AG08396 (cell line): Measurements from ENCODE around the gene TMEM52.

ENCODE experiments used
- DNase-seq: peaks from one replicate; pipeline ENCODE4 v3.0.0; 2012; ENCODE audit warnings: low spot score, mixed read lengths

TMEM52 gene

DNA sequence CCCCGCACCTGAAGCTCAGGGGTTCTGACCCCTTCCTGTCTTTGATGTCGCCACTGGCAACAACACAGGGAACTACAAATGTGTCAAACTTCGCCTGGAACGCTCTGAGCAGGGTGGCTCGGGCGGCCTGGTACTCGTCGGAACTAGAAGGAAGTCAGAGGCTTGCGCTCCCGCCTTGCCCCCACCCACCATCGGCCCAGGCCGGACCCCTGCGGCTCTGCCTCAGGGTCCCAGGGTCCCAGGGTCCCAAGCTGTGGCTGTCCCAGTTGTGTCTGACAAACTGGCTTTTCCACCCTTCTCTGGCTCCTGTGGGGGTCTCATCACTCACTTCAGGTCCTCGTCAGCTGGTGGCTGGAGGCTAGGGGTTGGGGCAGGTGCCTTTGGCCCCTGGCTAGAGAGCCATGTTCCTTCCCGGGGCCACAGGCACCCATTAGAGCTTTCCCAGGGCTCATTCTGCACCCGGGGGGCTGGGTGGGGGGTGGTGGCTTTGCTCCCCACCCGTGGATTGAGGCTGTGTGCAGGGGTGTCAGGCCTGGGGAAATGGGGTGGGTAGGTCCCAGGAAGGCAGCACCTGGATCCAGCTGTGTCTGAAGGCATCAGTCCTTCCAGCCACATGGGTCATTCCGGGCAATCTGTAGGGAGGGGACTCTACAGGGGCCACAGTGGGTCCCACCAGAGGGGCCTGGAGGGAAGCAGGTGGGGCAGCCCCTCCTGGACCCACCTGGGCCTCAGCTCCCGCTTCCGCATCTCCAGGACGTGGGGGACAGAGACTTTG, 8.0 kb upstream of the TMEM52 start:
- no peak for DNase-seq

DNA sequence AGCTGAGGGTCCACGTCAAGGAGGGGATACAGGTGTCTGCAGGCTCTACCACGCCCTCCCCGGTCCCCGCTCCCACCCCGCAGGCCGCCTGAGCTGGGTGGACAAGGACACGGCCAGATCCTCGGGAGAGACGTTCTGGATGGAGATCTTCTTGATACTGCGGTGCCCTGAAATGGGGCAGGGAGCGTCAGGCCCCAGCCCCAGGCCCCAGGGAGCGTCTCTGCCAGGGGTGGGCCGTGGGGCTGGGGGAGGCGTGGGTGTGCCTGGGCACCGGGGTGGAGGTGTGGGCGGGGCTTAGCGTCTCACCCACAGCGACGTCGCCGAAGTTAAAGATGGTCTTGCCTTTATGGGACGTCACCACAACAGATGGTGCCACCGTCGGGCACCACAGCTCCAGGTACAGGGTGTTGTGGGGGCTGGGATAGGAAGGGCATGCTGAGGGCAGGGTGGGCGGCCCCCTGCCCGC, 7.3 kb upstream of the TMEM52 start:
- DNase-seq, result no peak

DNA sequence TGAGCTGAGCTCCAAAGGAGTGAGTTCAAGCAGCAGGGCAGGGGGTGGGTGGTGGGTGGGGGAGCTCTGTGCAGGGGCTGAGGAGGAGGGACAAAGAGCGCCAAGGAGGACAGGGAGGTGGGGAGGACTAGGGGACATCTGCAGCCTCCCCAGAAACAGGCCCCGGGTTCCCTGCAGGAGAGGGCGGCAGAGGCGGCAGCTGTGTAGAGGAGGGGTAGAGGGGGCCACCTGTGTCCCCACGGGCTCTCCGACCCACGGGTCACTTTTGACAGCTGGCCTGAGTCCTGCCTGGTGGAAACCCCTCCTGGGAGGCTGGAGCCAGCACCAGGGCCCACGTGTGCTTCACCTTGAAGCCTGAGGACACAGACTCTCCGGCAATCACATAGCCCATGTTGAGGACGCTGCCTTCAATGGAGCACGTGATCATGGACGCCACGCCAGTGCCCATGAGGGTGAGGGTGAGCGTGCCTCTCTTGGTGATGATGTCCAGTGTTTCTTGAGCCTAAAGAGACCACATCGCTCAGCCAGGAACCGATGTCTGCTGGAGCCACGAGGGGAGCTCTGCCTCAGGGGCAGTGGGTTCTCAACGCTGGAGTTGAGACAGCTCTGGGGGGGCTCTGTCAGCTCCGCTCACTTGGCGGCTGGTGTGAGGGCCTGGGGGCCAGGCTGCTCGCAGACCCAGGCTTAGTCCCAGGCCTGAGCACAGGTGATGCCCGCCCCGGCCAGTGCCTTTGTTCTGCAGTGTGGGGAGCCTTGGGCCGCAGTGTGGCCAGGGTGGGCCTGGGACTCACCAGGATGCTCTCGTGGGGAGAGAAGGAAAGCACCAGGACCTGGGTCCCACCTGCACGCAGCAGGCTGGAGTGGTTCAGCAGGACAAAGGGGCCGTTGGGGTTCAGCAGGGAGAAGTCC, 6.6 kb upstream of the TMEM52 start:
- no peak for DNase-seq

DNA sequence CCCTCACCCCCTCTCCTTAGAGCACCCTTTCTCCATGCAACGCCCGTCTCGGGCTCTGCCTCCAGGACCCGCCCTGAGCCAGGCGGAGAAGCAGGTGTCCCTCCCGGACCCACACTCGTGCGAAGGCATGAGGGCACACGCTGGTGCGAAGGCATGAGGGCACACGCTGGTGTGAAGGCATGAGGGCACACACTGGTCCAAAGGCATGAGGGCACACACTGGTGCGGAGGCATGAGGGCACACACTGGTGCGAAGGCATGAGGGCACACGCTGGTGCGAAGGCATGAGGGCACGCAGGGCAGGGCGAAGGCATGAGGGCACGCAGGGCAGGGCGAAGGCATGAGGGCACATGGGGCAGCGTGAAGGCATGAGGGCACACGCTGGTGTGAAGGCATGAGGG, 5.8 kb upstream of the TMEM52 start:
- no peak for DNase-seq

DNA sequence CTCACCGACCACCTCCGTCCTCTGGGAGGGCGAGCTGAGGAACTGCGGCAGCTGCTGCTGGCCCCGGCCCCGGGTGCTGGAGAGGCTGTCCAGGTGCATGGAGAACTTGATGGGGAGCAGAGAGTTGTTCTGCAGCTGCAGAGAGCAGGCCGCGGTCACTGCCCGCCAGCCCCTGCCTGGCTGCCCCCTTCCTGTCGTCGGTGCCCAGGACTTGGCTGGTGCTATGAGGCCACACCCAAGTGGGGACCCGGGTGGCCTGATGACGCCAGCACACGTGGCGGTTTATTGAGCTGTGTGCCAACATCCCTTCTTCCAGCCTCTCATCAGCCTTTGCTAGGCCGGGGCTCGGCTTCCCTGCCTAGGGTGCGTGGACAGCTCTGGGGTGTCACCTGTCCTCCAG, 5.3 kb upstream of the TMEM52 start:
- DNase-seq, result no peak

DNA sequence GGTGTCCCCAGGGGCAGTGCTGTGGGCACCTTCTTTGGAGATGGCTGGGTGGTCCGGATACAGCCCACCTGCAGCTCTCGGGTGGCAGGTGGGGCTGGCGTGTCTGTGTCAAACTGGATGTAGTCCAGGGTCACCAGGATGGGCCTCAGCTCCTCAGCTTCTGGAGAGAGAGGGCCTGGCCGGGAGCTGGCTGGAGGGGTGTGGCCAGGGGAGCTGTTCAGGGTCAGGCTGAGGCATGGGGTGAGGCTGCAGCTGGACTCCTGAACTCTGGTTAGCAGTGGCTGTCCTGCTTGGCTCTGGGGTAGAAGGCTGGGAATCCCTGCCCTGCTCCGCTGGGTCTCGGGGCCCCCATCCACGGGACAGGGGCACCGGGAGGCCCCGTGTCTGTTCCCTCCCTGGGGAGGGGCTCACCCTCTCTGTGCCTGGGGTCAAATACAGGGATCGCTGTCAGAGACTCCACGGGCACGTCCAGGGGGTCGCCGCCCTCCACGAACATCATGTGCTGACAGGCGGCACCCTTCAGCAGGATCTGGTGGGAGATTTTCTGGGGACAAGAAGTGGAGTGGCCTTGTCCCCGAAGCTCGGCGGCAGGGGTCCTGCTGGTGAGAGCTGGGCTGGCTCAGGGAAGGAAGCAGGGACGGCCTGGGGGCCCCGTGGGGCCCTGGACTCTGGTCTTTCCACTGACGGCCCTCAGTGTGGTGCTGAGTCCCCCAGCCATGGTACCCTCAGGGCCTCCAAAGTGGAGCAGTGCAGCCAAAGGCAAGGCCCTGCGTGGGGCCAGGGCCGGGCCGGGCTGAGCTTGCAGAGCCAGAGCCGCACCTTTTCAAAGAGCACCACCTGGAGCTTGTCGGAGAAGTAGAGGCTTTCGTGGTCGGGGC, 4.1 kb upstream of the TMEM52 start:
- no peak for DNase-seq

DNA sequence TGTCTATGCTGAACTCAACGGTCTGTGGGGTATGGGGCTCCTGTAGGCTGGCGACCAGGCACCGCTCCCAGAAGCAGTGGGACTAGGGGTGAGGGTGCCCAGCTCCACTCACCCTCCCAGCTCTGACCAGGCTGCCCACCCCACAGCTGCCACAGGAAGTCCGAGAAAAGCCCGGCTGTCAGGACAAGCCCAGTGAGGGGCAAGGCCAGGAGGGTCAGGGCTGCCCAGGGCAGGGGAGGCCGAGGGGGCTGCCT, 3.5 kb upstream of the TMEM52 start:
- no peak for DNase-seq

DNA sequence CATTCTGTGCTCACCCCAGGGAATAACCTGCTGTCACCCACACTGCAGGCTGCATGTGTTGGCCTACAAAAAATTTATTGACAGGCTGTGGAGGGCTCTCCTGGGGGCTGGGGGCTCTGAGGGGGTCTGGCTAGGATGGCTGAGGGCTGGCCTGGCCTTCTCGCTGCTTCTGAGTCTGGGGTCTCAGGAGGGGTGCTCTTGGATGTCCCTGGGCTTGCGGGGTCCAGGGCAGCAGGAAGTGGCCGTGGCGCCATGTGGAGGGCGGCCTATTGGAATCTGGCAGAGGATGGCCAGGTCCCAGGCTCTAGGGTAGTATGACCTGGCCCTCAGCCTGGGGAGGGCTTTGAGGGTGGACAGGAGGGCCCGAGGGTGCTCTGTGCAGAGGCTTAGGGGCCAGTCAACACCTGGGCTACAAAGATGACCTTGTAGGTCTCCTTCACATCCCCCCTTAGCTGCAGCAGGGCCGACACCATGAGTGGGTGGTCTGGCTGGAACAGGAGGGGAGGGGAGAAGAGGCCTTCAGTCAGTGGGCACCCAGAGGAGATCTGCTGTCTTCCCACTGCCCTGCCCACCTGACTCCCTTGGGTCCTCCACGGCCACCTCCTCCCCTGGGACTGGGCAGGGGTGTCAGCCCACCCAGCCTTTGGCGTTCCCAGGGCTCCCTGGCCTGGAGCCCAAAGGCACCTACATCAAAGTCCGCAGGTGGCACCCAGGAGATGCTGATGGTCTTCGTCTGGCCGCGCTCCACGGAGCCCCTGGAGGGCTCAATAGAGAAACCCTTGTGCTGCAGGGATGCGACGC, 3.0 kb upstream of the TMEM52 start:
- no peak for DNase-seq

DNA sequence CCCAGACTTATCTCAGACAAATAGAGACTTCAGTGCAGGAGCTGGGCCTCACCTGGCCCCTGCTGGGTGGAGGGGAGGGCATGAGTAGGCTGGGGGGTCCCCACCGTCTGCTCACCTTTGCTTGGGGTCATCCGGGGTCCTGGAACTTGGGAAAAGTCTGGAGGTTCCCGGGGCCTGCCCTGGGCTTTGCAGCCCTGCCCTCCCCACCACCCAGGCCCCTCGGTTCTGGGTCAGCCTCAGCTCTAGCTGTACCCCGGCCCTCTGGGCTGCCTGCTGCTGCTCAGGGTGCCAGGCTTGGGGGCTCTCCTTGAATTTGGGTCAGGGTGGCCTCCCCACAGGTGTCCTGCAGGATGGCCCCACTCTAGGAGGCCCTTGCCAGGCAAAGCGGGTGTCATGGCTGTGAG, 2.4 kb upstream of the TMEM52 start:
- DNase-seq, result no peak

DNA sequence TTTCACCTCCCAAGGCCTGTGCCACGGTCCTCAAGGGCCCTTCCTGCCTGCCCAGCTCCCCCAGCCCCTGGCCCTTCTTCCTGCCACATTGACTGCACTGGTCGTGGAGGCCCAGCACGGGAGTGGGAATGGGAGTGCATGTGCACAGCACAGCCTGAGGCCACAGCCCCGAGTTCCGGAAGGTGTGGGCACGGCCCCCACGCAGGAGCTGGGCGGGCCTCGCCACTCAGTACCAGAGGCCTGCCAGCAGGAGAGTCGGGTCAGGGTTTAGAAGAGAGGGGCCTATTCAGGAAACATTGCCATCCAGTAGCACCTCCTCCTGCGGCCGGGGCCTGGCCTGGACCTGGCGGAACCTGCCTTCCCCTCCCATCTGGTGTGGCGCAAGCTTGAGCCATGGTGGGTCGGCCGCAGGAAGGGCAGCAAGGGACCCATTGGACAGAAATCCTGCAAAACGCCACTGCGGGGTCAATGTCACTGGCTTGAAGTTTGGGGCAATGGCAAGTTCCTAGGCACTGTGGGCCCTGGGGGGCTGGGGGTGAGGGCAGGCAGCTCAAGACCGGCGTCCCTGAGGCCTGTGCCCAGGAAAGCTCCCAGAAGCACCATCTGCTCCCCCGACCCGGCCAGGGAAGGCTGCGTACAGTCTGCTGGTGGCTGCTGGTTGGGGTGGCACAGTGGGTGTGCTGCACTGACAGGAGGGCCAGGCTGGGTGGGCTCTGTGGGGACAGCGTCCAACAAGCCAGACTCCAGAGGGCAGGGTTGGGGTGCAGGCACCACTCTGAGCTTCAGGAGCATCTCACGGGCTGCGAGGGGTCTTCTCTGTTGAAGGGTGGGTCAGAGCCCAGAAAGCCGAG, 1.8 kb upstream of the TMEM52 start:
- DNase-seq, result no peak

DNA sequence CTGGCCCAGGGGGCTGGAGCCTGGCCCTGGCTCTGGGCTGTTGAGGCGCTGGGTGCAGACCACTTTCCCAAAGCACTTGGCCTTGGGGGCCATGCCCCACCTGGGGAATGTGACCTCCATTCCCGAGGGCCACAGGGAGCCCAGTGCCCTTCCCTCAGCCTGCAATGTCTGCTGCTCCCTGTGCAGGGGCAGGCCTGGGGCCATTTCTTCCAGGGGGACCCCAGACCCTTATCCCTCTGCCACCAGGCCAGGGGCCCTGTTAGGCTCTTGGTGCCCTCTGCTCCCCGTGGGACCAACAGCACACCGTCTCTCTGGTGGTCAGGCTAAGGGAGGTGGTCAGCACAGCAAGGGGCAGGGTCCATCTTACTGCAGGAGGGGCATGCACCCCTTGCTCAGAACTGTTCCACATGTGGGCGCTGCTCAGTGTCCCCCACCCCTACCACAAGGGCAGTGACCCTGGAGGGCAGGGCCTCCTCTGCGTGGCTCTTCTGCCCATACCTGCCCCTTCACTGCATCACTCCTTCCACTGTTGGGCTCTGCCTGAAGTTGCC, 1.1 kb upstream of the TMEM52 start:
- no peak for DNase-seq

DNA sequence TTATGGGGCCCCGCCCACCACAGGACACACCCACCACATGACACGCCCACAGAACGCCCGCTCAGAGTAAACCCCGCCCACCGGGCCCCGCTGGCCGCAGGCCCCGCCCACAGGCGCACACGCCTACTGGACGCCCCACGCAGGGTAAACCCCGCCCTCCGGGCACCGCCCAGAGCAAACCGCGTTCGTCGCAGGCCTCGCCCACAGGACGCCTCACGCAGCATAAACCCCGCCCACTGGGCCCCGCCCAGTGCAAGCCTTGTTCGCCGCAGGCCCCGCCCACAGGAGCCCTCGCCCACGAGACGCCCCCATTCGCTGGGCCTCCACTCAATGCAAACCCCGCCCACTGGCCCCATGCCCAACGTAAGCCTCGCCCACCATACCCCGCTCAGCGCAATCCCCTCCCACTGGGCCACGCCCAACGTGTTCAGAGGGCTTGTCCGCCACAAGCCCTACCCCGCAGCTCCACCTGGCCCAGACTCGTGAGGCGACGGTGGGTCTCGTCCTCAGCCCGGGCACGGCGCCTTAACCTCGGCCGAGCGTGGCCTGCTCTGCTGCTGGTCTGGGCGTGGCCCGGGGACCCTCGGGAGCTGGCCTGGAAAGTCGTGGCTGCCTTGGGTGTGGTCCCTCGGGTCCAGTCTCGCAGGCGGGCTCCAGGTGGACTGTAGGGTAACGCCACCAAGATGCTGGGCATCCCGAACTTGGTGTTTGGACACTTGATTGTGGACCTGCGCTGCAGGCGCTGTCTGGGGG, 401 bp upstream of the TMEM52 start:
- DNase-seq, result peak; percentile 100

DNA sequence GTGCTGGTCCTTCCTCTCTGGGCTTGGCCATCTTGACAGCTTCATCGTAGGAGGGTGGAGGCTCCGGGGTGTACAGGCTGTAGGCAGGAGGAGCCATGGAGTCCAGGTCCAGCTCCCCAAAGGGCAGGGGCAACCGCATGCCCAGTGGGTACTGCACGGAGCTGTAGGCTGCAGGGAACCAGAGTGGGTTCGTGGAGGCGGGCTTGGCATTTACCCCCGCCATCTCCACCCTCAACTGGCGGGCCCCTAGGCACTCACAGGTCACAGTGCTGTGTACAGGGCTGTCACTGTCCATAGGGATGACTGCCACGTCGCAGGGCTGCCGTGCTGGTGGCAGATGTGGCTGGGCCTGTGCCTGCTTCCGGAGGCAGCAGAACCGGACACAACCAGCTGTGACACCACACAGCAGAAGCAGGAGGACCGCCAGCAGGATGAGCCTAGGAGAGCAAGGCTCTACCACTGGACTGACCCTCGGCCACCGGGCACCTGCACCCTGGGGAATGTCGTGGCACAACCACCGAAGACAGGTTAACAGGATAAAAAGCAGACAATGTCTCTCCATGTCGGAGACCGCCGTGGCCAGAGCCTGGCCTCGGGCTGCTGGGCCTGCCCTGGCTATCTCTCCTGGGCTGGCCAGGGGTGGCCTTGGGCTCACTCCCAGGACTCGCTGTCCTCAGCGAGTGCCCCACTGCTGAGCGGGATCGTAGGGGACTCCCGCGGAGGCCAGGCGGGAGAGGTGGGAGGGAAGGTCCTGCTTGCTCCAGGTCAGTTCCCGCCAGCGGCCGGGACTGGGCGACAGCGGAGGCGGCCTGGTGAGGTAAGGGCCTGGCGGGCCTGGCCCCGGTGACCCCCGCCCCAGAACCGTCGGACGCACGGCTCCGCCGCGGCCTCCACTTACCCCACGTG, 831 bp downstream of the TMEM52 start:
- no peak for DNase-seq

DNA sequence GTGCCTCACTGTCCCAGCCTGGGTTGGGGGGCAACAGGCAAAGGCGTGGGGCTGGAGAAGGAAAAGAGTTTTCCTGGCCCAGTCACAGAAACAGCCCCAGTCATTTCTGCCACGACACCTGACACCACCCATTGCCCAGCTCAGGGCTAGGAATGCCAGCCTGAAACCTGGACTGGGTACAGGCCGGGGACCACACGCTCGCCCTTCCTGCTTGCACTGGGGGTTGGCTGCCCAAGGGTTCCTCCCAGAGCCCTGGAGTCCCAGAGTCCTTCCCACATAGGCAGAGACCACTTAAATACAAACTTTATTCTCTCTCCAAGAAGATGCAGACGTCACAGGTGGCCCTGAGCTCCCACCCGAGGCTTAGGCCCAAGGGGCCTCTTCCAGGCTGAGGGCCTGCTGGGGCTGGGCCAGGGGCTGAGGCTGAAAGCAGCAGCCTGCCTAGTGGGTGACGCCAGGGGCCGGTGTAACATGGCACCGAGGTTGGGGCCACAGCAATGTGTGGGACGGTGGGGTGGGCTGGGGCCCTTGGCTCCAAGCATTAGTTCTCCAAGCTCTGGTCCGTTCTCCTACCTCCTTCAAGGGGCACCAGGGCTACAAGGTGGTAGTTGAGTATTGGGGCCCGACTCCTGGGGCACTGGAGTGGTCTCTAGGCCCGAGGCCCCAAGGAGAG, 1.6 kb downstream of the TMEM52 start:
- no peak for DNase-seq

DNA sequence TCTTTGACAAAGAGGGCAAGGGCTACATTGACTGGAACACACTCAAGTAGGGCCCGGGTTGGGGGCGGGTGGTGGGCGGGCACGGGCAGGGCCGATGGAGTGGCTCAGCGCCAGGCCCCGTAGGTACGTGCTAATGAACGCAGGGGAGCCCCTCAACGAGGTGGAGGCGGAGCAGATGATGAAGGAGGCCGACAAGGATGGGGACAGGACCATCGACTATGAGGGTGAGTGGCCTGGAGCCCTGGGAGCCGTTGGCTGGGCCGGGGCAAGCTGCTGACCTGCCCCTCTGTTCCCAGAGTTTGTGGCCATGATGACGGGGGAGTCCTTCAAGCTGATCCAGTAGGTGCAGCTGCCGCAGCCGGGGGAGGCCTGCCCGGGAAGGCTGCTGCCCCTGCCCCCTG, 2.2 kb downstream of the TMEM52 start:
- DNase-seq, result no peak

DNA sequence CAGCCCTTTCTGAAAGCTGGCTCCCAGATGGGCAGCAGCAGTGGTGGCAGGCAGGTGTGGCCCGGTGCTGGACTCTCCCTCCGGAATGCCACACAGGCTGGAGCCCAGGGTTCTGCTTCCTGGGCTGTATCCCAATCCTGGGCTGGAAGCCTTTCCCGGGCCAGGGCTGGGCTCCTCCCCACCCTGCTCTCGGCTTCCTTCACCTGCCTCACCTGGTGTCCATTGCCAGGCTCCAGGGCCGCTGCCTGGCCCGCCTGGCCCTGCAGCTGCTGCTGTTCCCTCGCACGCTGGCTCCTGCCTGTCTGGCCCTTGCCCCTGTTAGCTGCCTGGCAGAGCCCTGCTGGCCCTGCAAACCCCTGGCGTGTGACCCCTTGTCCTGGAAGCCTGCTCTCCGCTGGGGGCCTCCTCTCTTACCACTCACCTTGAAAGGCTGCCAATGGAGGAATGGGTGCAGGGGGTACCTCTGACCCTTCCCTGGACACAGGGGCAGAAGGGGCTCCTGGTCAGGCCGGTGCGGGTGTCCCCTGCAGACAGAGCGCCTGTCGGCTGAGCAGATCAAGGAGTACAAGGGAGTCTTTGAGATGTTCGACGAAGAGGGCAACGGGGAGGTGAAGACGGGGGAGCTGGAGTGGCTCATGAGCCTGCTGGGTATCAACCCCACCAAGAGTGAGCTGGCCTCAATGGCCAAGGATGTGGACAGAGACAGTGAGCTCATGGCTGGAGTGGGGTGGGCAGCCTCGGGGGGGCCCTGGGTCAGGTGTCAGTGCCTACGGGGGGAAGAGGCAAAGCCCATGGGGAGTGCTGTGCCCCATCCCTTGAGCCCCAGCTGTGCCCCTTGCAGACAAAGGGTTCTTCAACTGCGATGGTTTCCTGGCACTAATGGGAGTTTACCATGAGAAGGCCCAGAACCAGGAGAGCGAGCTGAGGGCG, 2.9 kb downstream of the TMEM52 start:
- DNase-seq, result no peak
